Stomach (tissue), 4 donors: Measurements from ENCODE around the gene CPT1B.

Experiments
- CTCF ChIP-seq, 7 experiments: fragments of 450-650 bp in 4 of 7; fragments of 200-600 bp in 3 of 7; sonication (generic) in 3 of 7; IDR thresholded peaks; one replicate each; pipeline ENCODE4 v1.5.1; 2016 to 2019; ENCODE audit warnings: antibody characterized with exemption in 7 of 7, control low read depth in 2 of 7, mild to moderate bottlenecking in 1 of 7
- POLR2A ChIP-seq, 4 donors: fragments of 450-650 bp; IDR thresholded peaks; one replicate each; pipeline ENCODE4 v1.6.1; 2016; ENCODE audit warnings: antibody characterized with exemption in 4 of 4, control low read depth in 2 of 4, mild to moderate bottlenecking in 1 of 4, moderate library complexity in 1 of 4
- POLR2AphosphoS5 ChIP-seq, 3 donors: sonication (generic); formaldehyde crosslinking; IDR thresholded peaks; one replicate each; pipeline ENCODE4 v1.6.1; 2016; ENCODE audit warnings: antibody characterized with exemption in 3 of 3

- no peak for TF ChIP-seq CTCF (IDR thresholded peaks at IDR 0.05)
- TF ChIP-seq POLR2A (IDR thresholded peaks at IDR 0.05) = peak in 2 of 4 donors; percentile 3 to 67
- TF ChIP-seq POLR2AphosphoS5 (IDR thresholded peaks at IDR 0.05) = peak; percentile 6 to 84 (median 72)
Measured at GRCh38 chr22:50582493-50583293, 4.5 kb upstream of the CPT1B start, which contains the start of gene CHKB.
